ENCODE results near the gene ARHGEF26. TPM values are rescaled to one million over a fixed set of nuclear protein-coding genes. Genes with fewer than 3 reads are reported as not detected.

Gene ARHGEF26
- polyA plus RNA-seq, 1 donor (not counting 4 experiments of a cell fraction or from before 2014, with no cell fraction given) = 2.2 TPM

GRCh38 chr3:154085071-154085470 is 36.1 kb upstream of the ARHGEF26 start:
- Histone ChIP-seq H3K27me3 (ENCODE audit: control insufficient read depth, extremely low read depth, insufficient read depth, low read length) (no peaks in the 10 kb centered on the region), H3K27ac (ENCODE audit: control insufficient read depth, insufficient read depth, low read length) (no peak overlapping the region), H2AFZ (ENCODE audit: control insufficient read depth, low read length) (no peak overlapping the region), H3K4me1 (ENCODE audit: control insufficient read depth, extremely low read depth, insufficient read depth, low read length) (no peaks in the 10 kb centered on the region), H3K9ac (ENCODE audit: control insufficient read depth, extremely low read depth, insufficient read depth, low read length) (no peak overlapping the region), H4K20me1 (ENCODE audit: control insufficient read depth, extremely low read depth, insufficient read depth, low read length) (no peaks in the 10 kb centered on the region), H3K4me2 (ENCODE audit: control insufficient read depth, extremely low read depth, insufficient read depth, low read depth, low read length) (no peak overlapping the region), H3K79me2 (ENCODE audit: control insufficient read depth, insufficient read depth, low read length) (no peaks in the 10 kb centered on the region), H3K4me3 (ENCODE audit: control insufficient read depth in 2 of 3, extremely low read depth in 1 of 3, insufficient read depth in 2 of 3, low read depth in 1 of 3, low read length in 3 of 3) (no peak overlapping the region), H3K9me3 (ENCODE audit: control insufficient read depth, low read depth, low read length) (no peaks in the 10 kb centered on the region), H3K9me1 (ENCODE audit: control insufficient read depth, extremely low read depth, insufficient read depth, low read length) (no peaks in the 10 kb centered on the region), H3K36me3 (ENCODE audit: control insufficient read depth in 2 of 2, extremely low read depth in 1 of 2, insufficient read depth in 2 of 2, low read length in 2 of 2) (no peaks in the 10 kb centered on the region)
- FAIRE-seq (no peak), DNase-seq (ENCODE audit: low read depth, low spot score) (no peak)
- TF ChIP-seq EZH2 (IDR thresholded peaks at IDR 0.05; ENCODE audit: low read length) (no peak), CTCF (optimal IDR thresholded peaks at IDR 0.05 in 1 of 3, IDR thresholded peaks at IDR 0.05 in 1 of 3, conservative IDR thresholded peaks at IDR 0.05 in 1 of 3; ENCODE audit: extremely low read depth in 1 of 3, insufficient read depth in 2 of 3, low read length in 3 of 3) (no peak)
- dilution Hi-C loops (cut with MboI; ENCODE audit: extremely low pct_ligation_motif_present, low sequenced_read_pairs) = no loop called here

GRCh38 chr3:154085799-154086198 is 35.4 kb upstream of the ARHGEF26 start:
- Histone ChIP-seq H3K36me3 (ENCODE audit: control insufficient read depth in 2 of 2, extremely low read depth in 1 of 2, insufficient read depth in 2 of 2, low read length in 2 of 2) (no peaks in the 10 kb centered on the region), H3K9me1 (ENCODE audit: control insufficient read depth, extremely low read depth, insufficient read depth, low read length) (no peaks in the 10 kb centered on the region), H3K27me3 (ENCODE audit: control insufficient read depth, extremely low read depth, insufficient read depth, low read length) (no peaks in the 10 kb centered on the region), H2AFZ (ENCODE audit: control insufficient read depth, low read length) (no peak overlapping the region), H3K79me2 (ENCODE audit: control insufficient read depth, insufficient read depth, low read length) (no peaks in the 10 kb centered on the region), H3K27ac (ENCODE audit: control insufficient read depth, insufficient read depth, low read length) (no peak overlapping the region), H3K9me3 (ENCODE audit: control insufficient read depth, low read depth, low read length) (no peaks in the 10 kb centered on the region), H4K20me1 (ENCODE audit: control insufficient read depth, extremely low read depth, insufficient read depth, low read length) (no peaks in the 10 kb centered on the region), H3K4me2 (ENCODE audit: control insufficient read depth, extremely low read depth, insufficient read depth, low read depth, low read length) (no peak overlapping the region), H3K4me1 (ENCODE audit: control insufficient read depth, extremely low read depth, insufficient read depth, low read length) (no peaks in the 10 kb centered on the region), H3K9ac (ENCODE audit: control insufficient read depth, extremely low read depth, insufficient read depth, low read length) (no peak overlapping the region), H3K4me3 (ENCODE audit: control insufficient read depth in 2 of 3, extremely low read depth in 1 of 3, insufficient read depth in 2 of 3, low read depth in 1 of 3, low read length in 3 of 3) (no peak overlapping the region)
- dilution Hi-C loops (cut with MboI; ENCODE audit: extremely low pct_ligation_motif_present, low sequenced_read_pairs) = no loop called here
- no peak for DNase-seq (ENCODE audit: low read depth, low spot score)
- TF ChIP-seq EZH2 (IDR thresholded peaks at IDR 0.05; ENCODE audit: low read length) = no peak
- TF ChIP-seq CTCF (optimal IDR thresholded peaks at IDR 0.05 in 1 of 3, IDR thresholded peaks at IDR 0.05 in 1 of 3, conservative IDR thresholded peaks at IDR 0.05 in 1 of 3; ENCODE audit: extremely low read depth in 1 of 3, insufficient read depth in 2 of 3, low read length in 3 of 3) = no peak
- no peak for FAIRE-seq

Measured in keratinocyte (primary cell).